A673 (cell line): ENCODE data around the gene GRIN2C. TPM values are rescaled to one million over a fixed set of nuclear protein-coding genes. Genes with fewer than 3 reads are reported as not detected.

Experiments used
- BruUV-seq: library from RNA; stranded (reverse); fragments of 400-500 nt; replicated peaks from 2 replicates; lab custom pipeline; 2021; lab: Mats Ljungman, UMichigan
- CTCF ChIA-PET: fragments of 300-600 bp; sonication (Branson Sonifier 250); formaldehyde crosslinking; loops from one replicate; lab custom pipeline; 2022; ENCODE audit warnings: antibody characterized with exemption; lab: Charles Lee
- POLR2A ChIA-PET: fragments of 300-600 bp; sonication (Branson Sonifier 250); formaldehyde crosslinking; loops from one replicate; lab custom pipeline; 2022; ENCODE audit warnings: antibody characterized with exemption; ENCODE audit not compliant: low non-redundant PET; lab: Charles Lee
- DNase-seq: peaks from one replicate; pipeline ENCODE4 v3.0.0-alpha.2; 2015; ENCODE audit warnings: low spot score
- H3K27ac ChIP-seq: fragments of 200-600 bp; sonication (generic); 2 replicates; pipeline ENCODE4 v1.5.1; 2016; ENCODE audit warnings: mixed run types, low read depth, mild to moderate bottlenecking, mixed read lengths, antibody characterized with exemption, low read length; ENCODE audit not compliant: poor library complexity, severe bottlenecking
- H3K27me3 ChIP-seq: fragments of 200-600 bp; sonication (generic); replicated peaks from 2 replicates; pipeline ENCODE4 v1.6.1; 2017; ENCODE audit warnings: mixed run types, low read depth, mild to moderate bottlenecking, mixed read lengths, antibody characterized with exemption, low read length; ENCODE audit not compliant: insufficient read depth, poor library complexity
- H3K36me3 ChIP-seq: fragments of 200-600 bp; sonication (generic); 2 replicates; pipeline ENCODE4 v1.6.1; 2016; ENCODE audit warnings: mixed run types, mild to moderate bottlenecking, mixed read lengths, antibody characterized with exemption, low read length; ENCODE audit not compliant: insufficient read depth, poor library complexity, severe bottlenecking
- H3K4me1 ChIP-seq: fragments of 200-600 bp; sonication (generic); 2 replicates; pipeline ENCODE4 v1.6.1; 2017; ENCODE audit warnings: mixed run types, mild to moderate bottlenecking, mixed read lengths, antibody characterized with exemption, low read length; ENCODE audit not compliant: insufficient read depth, poor library complexity, severe bottlenecking
- H3K4me3 ChIP-seq: fragments of 200-600 bp; sonication (generic); 2 replicates; pipeline ENCODE4 v1.5.1; 2016; ENCODE audit warnings: low read depth, mixed run types, mild to moderate bottlenecking, mixed read lengths, low read length; ENCODE audit not compliant: poor library complexity, severe bottlenecking
- H3K9me3 ChIP-seq: fragments of 200-600 bp; sonication (generic); 2 replicates; pipeline ENCODE4 v1.6.1; 2016; ENCODE audit warnings: mixed run types, low read depth, mild to moderate bottlenecking, mixed read lengths, antibody characterized with exemption, low read length; ENCODE audit not compliant: poor library complexity, severe bottlenecking
- CTCF ChIP-seq: fragments of 300-800, 200-600 bp; sonication (generic); conservative IDR thresholded peaks from 2 replicates; pipeline ENCODE4 v1.5.1; 2017; ENCODE audit warnings: low read depth, mild to moderate bottlenecking, antibody characterized with exemption, low read length, moderate library complexity, mixed read lengths
- EZH2 ChIP-seq: fragments of 200-600 bp; sonication (generic); IDR thresholded peaks from 2 replicates; pipeline ENCODE4 v1.6.1; 2017; ENCODE audit warnings: borderline replicate concordance, low read depth, mild to moderate bottlenecking, mixed read lengths, antibody characterized with exemption, low read length; ENCODE audit not compliant: poor library complexity, severe bottlenecking
- intact Hi-C: fragments of 100-400 bp; cut with micrococcal nuclease; formaldehyde crosslinking; loops from one replicate; pipeline ENCODE4 v1.10.0; 2022; ENCODE audit not compliant: unreplicated experiment
- total RNA-seq: library from RNA; stranded (reverse); gene quantifications from 2 replicates; pipeline ENCODE4 v1.2.3, GENCODE V29; 2021

Gene GRIN2C
- total RNA-seq, 1 experiment from 2014 or later = 0.09 TPM

- no peak overlapping the region for H3K4me3 ChIP-seq
- CTCF ChIA-PET = no interaction called here
- intact Hi-C loops = no loop called here
Observed at GRCh38 chr17:74848656-74849399, 10.9 kb downstream of the GRIN2C start.

GRCh38 chr17:74846621-74847020 is 13.1 kb downstream of the GRIN2C start:
- POLR2A ChIA-PET = no interaction called here
- CTCF ChIA-PET = no interaction called here
- Histone ChIP-seq H3K4me3 (no peak overlapping the region), H3K27me3 (no peaks in the 10 kb centered on the region), H3K27ac (no peak overlapping the region), H3K9me3 (no peaks in the 10 kb centered on the region), H3K36me3 (no peaks in the 10 kb centered on the region), H3K4me1 (peaks cover 13% of the 10 kb centered on the region)
- intact Hi-C loops = no loop called here
- TF ChIP-seq CTCF (no peak), EZH2 (no peak)
- BruUV-seq = no TSS peak
- no peak for DNase-seq

More at GRCh38 chr17:74848656-74849399, 10.9 kb downstream of the GRIN2C start:
- DNase-seq = no peak
- Histone ChIP-seq H3K27me3 (peaks cover 11% of the 10 kb centered on the region), H3K4me1 (no peaks in the 10 kb centered on the region), H3K36me3 (no peaks in the 10 kb centered on the region), H3K27ac (no peak overlapping the region), H3K9me3 (no peaks in the 10 kb centered on the region)
- no TSS peak for BruUV-seq
- POLR2A ChIA-PET = no interaction called here
- TF ChIP-seq CTCF (no peak), EZH2 (no peak)

- H3K9me3 ChIP-seq = no peaks in the 10 kb centered on the region
- intact Hi-C loops = no loop called here
- H3K27me3 ChIP-seq = no peaks in the 10 kb centered on the region
- TF ChIP-seq CTCF = no peak
- no peak for TF ChIP-seq EZH2
- H3K4me1 ChIP-seq = peaks cover 27% of the 10 kb centered on the region
- no peak overlapping the region for H3K27ac ChIP-seq
- CTCF ChIA-PET = interaction anchor here (0.6 to 1.2 kb wide), 4 partner anchors 14 to 67 kb away, joined by 3 to 10 read pairs (median 6); partner anchors contain the start of gene NAT9
- no TSS peak for BruUV-seq
- no peak for DNase-seq
- H3K4me3 ChIP-seq = peak overlapping the region; percentile 51
- H3K36me3 ChIP-seq = no peaks in the 10 kb centered on the region
- POLR2A ChIA-PET = interaction anchor here (0.6 kb wide), 1 partner anchor 189 kb away, joined by 4 read pairs; no protein-coding TSS in a partner anchor
Observed at GRCh38 chr17:74843352-74843627, 16.4 kb downstream of the GRIN2C start.
